Measurements from ENCODE around the gene CENPB.

- TF ChIP-seq, protein P1, sequence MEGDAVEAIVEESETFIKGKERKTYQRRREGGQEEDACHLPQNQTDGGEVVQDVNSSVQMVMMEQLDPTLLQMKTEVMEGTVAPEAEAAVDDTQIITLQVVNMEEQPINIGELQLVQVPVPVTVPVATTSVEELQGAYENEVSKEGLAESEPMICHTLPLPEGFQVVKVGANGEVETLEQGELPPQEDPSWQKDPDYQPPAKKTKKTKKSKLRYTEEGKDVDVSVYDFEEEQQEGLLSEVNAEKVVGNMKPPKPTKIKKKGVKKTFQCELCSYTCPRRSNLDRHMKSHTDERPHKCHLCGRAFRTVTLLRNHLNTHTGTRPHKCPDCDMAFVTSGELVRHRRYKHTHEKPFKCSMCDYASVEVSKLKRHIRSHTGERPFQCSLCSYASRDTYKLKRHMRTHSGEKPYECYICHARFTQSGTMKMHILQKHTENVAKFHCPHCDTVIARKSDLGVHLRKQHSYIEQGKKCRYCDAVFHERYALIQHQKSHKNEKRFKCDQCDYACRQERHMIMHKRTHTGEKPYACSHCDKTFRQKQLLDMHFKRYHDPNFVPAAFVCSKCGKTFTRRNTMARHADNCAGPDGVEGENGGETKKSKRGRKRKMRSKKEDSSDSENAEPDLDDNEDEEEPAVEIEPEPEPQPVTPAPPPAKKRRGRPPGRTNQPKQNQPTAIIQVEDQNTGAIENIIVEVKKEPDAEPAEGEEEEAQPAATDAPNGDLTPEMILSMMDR (optimal IDR thresholded peaks at IDR 0.05 in 1 of 3, IDR thresholded peaks at IDR 0.05 in 1 of 3, conservative IDR thresholded peaks at IDR 0.05 in 1 of 3; ENCODE audit: extremely low read depth in 1 of 3, insufficient read depth in 2 of 3, low read length in 3 of 3), result no peak
- no peak for TF ChIP-seq EZH2 (IDR thresholded peaks at IDR 0.05; ENCODE audit: low read length)
These were observed 32.3 kb downstream of the CENPB start for GRCh38 chr20:3754276-3754630.

Data from keratinocyte (primary cell).